Bronchial epithelial cell (primary cell): ENCODE measurements around the gene PKIB. TPM values are rescaled to one million over a fixed set of nuclear protein-coding genes. Genes with fewer than 3 reads are reported as not detected.

ENCODE experiments used
- DNase-seq: peaks from one replicate; pipeline ENCODE4 v3.0.0-alpha.2; 2010; ENCODE audit warnings: low read depth
- FAIRE-seq: peaks from 2 replicates; lab custom pipeline; 2011; peaks lifted over from hg19 to GRCh38; lab: Jason Lieb, UNC
- H3K27me3 ChIP-seq: 2 replicates; pipeline ENCODE4 v1.5.1; 2011; ENCODE audit warnings: low read length; ENCODE audit not compliant: control insufficient read depth, insufficient read depth
- H3K36me3 ChIP-seq: 2 replicates; pipeline ENCODE4 v1.5.1; 2011; ENCODE audit warnings: low read length; ENCODE audit not compliant: control insufficient read depth, insufficient read depth
- H3K4me3 ChIP-seq: 2 replicates; pipeline ENCODE4 v1.5.1; 2011; ENCODE audit warnings: mild to moderate bottlenecking, low read depth, low read length, control low read depth
- total RNA-seq: library from RNA; depleted of rRNA; stranded (reverse); fragments of >200 nt; gene quantifications from 2 replicates; pipeline ENCODE4 v1.2.1, GENCODE V29; 2014
- TF ChIP-seq, protein P1 (sequence below): IDR thresholded peaks from 2 replicates; pipeline ENCODE4 v1.5.1; 2011; ENCODE audit warnings: mild to moderate bottlenecking, moderate library complexity, low read length, control low read depth, inconsistent platforms; ENCODE audit not compliant: insufficient read depth, severe bottlenecking

The PKIB gene
- total RNA-seq, 1 donor from 2014 or later: 3.9 TPM

DNA sequence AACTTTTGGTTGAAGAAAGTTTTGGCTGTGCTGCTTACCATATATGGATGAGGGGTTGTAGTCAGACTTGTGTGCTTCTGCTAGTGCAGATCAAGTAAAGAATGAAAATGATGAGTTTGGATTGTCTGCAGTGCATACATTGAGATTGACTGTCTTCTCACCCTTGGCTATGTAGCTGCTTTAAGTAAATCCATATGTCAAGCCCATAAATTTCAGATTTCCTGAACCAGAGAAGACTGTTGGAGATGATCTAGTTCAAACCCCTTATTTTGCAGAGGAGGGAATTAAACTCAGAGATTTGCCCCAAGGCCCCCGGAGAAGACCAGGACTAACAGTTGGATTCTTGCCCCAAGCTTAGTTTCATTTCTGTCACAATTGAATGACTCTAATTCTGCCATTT lies 67.2 kb downstream of the PKIB start:
- TF ChIP-seq, protein P1, sequence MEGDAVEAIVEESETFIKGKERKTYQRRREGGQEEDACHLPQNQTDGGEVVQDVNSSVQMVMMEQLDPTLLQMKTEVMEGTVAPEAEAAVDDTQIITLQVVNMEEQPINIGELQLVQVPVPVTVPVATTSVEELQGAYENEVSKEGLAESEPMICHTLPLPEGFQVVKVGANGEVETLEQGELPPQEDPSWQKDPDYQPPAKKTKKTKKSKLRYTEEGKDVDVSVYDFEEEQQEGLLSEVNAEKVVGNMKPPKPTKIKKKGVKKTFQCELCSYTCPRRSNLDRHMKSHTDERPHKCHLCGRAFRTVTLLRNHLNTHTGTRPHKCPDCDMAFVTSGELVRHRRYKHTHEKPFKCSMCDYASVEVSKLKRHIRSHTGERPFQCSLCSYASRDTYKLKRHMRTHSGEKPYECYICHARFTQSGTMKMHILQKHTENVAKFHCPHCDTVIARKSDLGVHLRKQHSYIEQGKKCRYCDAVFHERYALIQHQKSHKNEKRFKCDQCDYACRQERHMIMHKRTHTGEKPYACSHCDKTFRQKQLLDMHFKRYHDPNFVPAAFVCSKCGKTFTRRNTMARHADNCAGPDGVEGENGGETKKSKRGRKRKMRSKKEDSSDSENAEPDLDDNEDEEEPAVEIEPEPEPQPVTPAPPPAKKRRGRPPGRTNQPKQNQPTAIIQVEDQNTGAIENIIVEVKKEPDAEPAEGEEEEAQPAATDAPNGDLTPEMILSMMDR: no peak
- Histone ChIP-seq H3K27me3 (no peaks in the 10 kb centered on the region), H3K4me3 (no peak overlapping the region), H3K36me3 (no peaks in the 10 kb centered on the region)
- FAIRE-seq: no peak
- no peak for DNase-seq

DNA sequence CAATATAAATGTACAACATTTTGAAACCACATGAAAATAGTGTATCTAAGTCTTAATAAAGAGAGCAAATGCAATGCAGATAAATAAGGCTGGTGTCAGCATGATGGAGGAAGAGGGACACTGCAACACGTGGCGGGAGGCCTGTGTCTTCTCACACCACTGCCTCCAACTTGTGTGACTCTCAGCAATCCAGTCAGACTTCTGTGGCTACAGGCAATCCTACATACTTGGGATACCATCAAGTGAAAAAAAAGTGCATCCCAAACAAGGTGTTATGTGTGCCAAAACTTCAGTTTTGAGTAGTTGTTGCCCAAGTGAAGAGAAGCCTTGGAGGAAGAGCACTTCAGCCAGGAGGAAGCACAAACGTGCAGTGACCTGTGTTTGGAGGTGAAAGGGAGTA lies 68.6 kb downstream of the PKIB start:
- H3K27me3 ChIP-seq: no peaks in the 10 kb centered on the region
- H3K36me3 ChIP-seq: no peaks in the 10 kb centered on the region
- no peak overlapping the region for H3K4me3 ChIP-seq
- peak; percentile 79 for FAIRE-seq
- no peak for DNase-seq
- TF ChIP-seq, protein P1: no peak

DNA sequence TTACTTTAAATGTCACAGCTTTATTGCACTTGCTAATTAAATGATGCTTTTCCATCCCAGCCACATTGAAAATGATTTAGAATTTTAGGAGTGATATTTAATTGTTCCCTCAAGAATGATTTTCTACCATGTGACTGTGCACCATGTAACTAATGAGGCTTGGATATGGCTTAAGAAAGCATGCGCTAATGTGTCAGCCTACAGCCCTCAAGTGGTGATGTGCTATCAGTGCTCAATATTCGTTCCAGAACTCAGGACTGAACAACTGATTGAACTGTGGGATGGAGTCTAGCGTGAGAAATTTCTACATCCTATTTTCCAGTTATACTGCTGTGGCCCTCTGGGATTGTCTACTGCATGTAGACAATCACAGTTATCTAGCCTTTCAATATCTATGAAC lies 71.5 kb downstream of the PKIB start:
- DNase-seq (no peak), FAIRE-seq (no peak)
- H3K27me3 ChIP-seq: no peaks in the 10 kb centered on the region
- no peak overlapping the region for H3K4me3 ChIP-seq
- no peaks in the 10 kb centered on the region for H3K36me3 ChIP-seq
- TF ChIP-seq, protein P1: no peak

DNA sequence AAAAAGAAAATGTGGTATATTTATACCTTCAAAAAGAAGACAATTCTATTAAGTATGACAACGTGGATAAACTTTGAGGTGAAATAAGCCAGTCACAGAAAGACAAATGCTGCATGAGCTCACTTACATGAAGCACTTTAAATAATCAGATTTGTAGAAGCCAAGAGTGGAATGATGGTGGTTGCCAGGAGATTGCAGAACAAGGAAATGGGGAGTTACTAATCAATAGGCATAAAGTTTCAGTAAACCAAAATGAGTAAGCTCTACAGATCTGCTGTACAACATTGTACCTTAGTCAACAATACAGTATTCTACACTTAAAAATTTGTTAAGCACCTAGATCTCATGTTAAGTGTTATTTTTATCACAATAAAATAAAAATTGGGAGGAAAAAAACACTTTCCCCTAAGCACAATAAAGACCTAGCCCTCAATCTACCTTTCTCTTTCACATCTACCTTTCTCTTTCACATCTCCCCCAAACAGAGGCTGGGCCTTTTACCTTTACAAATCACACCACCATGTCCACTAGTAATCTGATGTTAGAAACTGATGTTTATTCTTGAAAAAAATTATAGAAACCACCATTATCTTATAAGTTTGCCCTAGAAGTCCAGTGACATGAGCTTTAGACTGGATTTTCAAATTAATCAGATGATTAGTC lies 73.9 kb downstream of the PKIB start:
- Histone ChIP-seq H3K36me3 (no peaks in the 10 kb centered on the region), H3K4me3 (no peak overlapping the region), H3K27me3 (no peaks in the 10 kb centered on the region)
- DNase-seq (peak; percentile 24), FAIRE-seq (no peak)
- TF ChIP-seq, protein P1: no peak

DNA sequence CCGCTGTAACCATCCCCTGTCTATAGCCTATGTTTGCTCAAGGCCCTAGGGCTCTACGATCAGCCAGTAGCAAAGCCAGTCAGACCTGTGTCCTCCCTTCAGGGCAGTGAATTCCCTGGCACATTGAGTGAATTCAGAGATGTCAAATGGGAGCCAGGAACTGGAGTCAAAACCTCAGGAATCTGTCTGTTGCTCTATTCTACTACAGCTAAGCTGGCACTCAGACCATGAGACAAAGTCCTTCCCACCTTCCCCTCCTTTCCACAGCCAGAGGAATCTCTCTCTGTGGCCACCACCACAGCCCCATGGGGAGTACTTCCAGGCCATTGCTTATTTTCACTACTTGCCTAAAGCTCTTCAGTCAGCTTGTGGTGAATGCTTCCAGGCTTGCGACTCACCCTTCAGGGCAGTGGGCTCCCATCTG lies 82.0 kb downstream of the PKIB start:
- H3K27me3 ChIP-seq: no peaks in the 10 kb centered on the region
- TF ChIP-seq, protein P1: no peak
- no peak for FAIRE-seq

More for the DNA sequence above, 82.0 kb downstream of the PKIB start:
- H3K36me3 ChIP-seq: no peaks in the 10 kb centered on the region
- no peak overlapping the region for H3K4me3 ChIP-seq
- no peak for DNase-seq
